ENCODE measurements around the gene ENHO. TPM values are rescaled to one million over a fixed set of nuclear protein-coding genes. Genes with fewer than 3 reads are reported as not detected.

The ENHO gene
- total and polyA plus RNA-seq, 2 donors (not counting 1 experiment from before 2014, with no cell fraction given), result not detected

- no peak for DNase-seq
- intact Hi-C loops (cut with micrococcal nuclease), result no loop called here
- CTCF ChIA-PET, result interaction anchor here (0.8 to 1.6 kb wide), 2 partner anchors 10 to 103 kb away, joined by 3 to 8 read pairs; no protein-coding TSS in a partner anchor
- no peaks in the 10 kb centered on the region for H3K36me3 ChIP-seq (replicated peaks in 1 of 2; ENCODE audit: control extremely low read depth in 1 of 2, control insufficient read depth in 1 of 2, extremely low read depth in 1 of 2, insufficient read depth in 2 of 2, low read length in 1 of 2)
- no peaks in the 10 kb centered on the region for H3K9me3 ChIP-seq (ENCODE audit: control extremely low read depth in 1 of 3, control insufficient read depth in 2 of 3, insufficient read depth in 1 of 3, low read length in 2 of 3)
- no peaks in the 10 kb centered on the region for H3K9me3 Mint-ChIP-seq (ENCODE audit: insufficient read depth)
- H3K4me1 ChIP-seq (ENCODE audit: control insufficient read depth in 2 of 2, insufficient read depth in 2 of 2, low read length in 2 of 2), result no peaks in the 10 kb centered on the region
- H3K27ac Mint-ChIP-seq, result no peak overlapping the region
- H3K27me3 ChIP-seq (replicated peaks in 1 of 4; ENCODE audit: control extremely low read depth in 1 of 4, control insufficient read depth in 3 of 4, insufficient read depth in 4 of 4, low read length in 3 of 4), result peaks cover 0 to 6% (median 0%) of the 10 kb centered on the region in 4 experiments
- H3K79me2 ChIP-seq (ENCODE audit: control insufficient read depth, insufficient read depth, low read length), result no peaks in the 10 kb centered on the region
- no peaks in the 10 kb centered on the region for H4K20me1 ChIP-seq (ENCODE audit: control insufficient read depth, insufficient read depth, low read length, poor library complexity, severe bottlenecking)
- H3K4me1 Mint-ChIP-seq, result no peaks in the 10 kb centered on the region
- no peak overlapping the region for H2AFZ ChIP-seq (ENCODE audit: insufficient read depth, low read depth, low read length, poor library complexity, severe bottlenecking)
- no peak overlapping the region for H3K4me2 ChIP-seq (replicated peaks; ENCODE audit: low read depth, low read length, poor library complexity, severe bottlenecking)
- no peak overlapping the region for H3K4me3 Mint-ChIP-seq
- ATAC-seq (ENCODE audit: low read depth), result no peak
- no peak for TF ChIP-seq CTCF (IDR thresholded peaks at IDR 0.05)
- no peak for TF ChIP-seq EZH2 (IDR thresholded peaks at IDR 0.05; ENCODE audit: borderline replicate concordance, insufficient read depth, low read depth, low read length, poor library complexity, severe bottlenecking)
- peaks cover 37% of the 10 kb centered on the region for H3K27me3 Mint-ChIP-seq
- 94% methylated on average over 5 of the region's 7 CpGs for WGBS (ENCODE audit: insufficient coverage)
- POLR2A ChIA-PET, result no interaction called here
- H3K27ac ChIP-seq (ENCODE audit: low read length in 2 of 2), result no peak overlapping the region
- no peak overlapping the region for H3K4me3 ChIP-seq (ENCODE audit: control extremely low read depth in 1 of 5, extremely low read depth in 1 of 5, insufficient read depth in 1 of 5, low read depth in 2 of 5, low read length in 4 of 5)
- no peak overlapping the region for H3K9ac ChIP-seq (ENCODE audit: low read length)
Observed at GRCh38 chr9:34506623-34507022, 16.2 kb downstream of the ENHO start.

- Histone ChIP-seq H3K79me2 (ENCODE audit: control insufficient read depth, insufficient read depth, low read length) (no peaks in the 10 kb centered on the region), H2AFZ (ENCODE audit: insufficient read depth, low read depth, low read length, poor library complexity, severe bottlenecking) (no peak overlapping the region), H3K9me3 (ENCODE audit: control extremely low read depth in 1 of 3, control insufficient read depth in 2 of 3, insufficient read depth in 1 of 3, low read length in 2 of 3) (no peaks in the 10 kb centered on the region), H3K4me3 (ENCODE audit: control extremely low read depth in 1 of 5, extremely low read depth in 1 of 5, insufficient read depth in 1 of 5, low read depth in 2 of 5, low read length in 4 of 5) (no peak overlapping the region), H3K27me3 (replicated peaks in 1 of 4; ENCODE audit: control extremely low read depth in 1 of 4, control insufficient read depth in 3 of 4, insufficient read depth in 4 of 4, low read length in 3 of 4) (peaks cover 0 to 6% (median under 1%) of the 10 kb centered on the region in 4 experiments), H3K27ac (ENCODE audit: low read length in 2 of 2) (no peak overlapping the region), H3K9ac (ENCODE audit: low read length) (no peak overlapping the region), H3K4me2 (replicated peaks; ENCODE audit: low read depth, low read length, poor library complexity, severe bottlenecking) (no peak overlapping the region), H3K4me1 (ENCODE audit: control insufficient read depth in 2 of 2, insufficient read depth in 2 of 2, low read length in 2 of 2) (peaks cover 0 to 1% of the 10 kb centered on the region in 2 donors), H3K36me3 (replicated peaks in 1 of 2; ENCODE audit: control extremely low read depth in 1 of 2, control insufficient read depth in 1 of 2, extremely low read depth in 1 of 2, insufficient read depth in 2 of 2, low read length in 1 of 2) (no peaks in the 10 kb centered on the region), H4K20me1 (ENCODE audit: control insufficient read depth, insufficient read depth, low read length, poor library complexity, severe bottlenecking) (no peaks in the 10 kb centered on the region)
- Mint-ChIP-seq H3K27me3 (peaks cover 39% of the 10 kb centered on the region), H3K27ac (no peak overlapping the region), H3K9me3 (ENCODE audit: insufficient read depth) (no peaks in the 10 kb centered on the region), H3K4me1 (no peaks in the 10 kb centered on the region), H3K4me3 (no peak overlapping the region)
- no peak for DNase-seq
- WGBS (ENCODE audit: insufficient coverage), result 100% methylated on average over 5 of the region's 5 CpGs
- no peak for ATAC-seq (ENCODE audit: low read depth)
- CTCF ChIA-PET, result interaction anchor here (0.8 to 1.6 kb wide), 3 partner anchors 9 to 175 kb away, joined by 3 to 8 read pairs (median 3); no protein-coding TSS in a partner anchor
- TF ChIP-seq CTCF (IDR thresholded peaks at IDR 0.05) (no peak), EZH2 (IDR thresholded peaks at IDR 0.05; ENCODE audit: borderline replicate concordance, insufficient read depth, low read depth, low read length, poor library complexity, severe bottlenecking) (no peak)
- POLR2A ChIA-PET, result no interaction called here
- intact Hi-C loops (cut with micrococcal nuclease), result no loop called here
Observed at GRCh38 chr9:34505370-34506120, 17.2 kb downstream of the ENHO start.

Measured in B cell (primary cell).